Measurements from ENCODE around the gene TEPSIN. TPM values are rescaled to one million over a fixed set of nuclear protein-coding genes. Genes with fewer than 3 reads are reported as not detected.

The TEPSIN gene
- total RNA-seq, 4 donors from 2014 or later, result 61.2 to 336 (median 121) TPM

GRCh38 chr17:81197831-81198490 lies 40.9 kb downstream of the TEPSIN start:
- 88 to 100% methylated on average over 1 to 18 of the region's 21 CpGs for WGBS, 2 donors (ENCODE audit: low coverage in 1 of 2)
- intact Hi-C loops (cut with DNase I; ENCODE audit: low total_unique reads) (no loop called here), in situ Hi-C loops (cut with MboI; ENCODE audit: low pct_ligation_motif_present in 1 of 4, low pct_unique_long_range_greater_than_20kb in 1 of 4, low sequenced_read_pairs in 3 of 4) (no loop called here)
- TF ChIP-seq POLR2A (IDR thresholded peaks at IDR 0.05) (no peak), POLR2AphosphoS5 (IDR thresholded peaks at IDR 0.05) (no peak), EP300 (IDR thresholded peaks at IDR 0.05; ENCODE audit: low read depth) (no peak), CTCF (IDR thresholded peaks at IDR 0.05) (no peak)
- H3K27ac ChIP-seq, result no peak overlapping the region
- H3K36me3 ChIP-seq, result no peaks in the 10 kb centered on the region
- no peaks in the 10 kb centered on the region for H3K27me3 ChIP-seq
- DNase-seq, result no peak
- H3K4me3 ChIP-seq, result no peak overlapping the region
- no peaks in the 10 kb centered on the region for H3K9me3 ChIP-seq
- H3K4me1 ChIP-seq, result no peaks in the 10 kb centered on the region

- intact Hi-C loops (cut with DNase I; ENCODE audit: low total_unique reads), result no loop called here
- Histone ChIP-seq H3K4me1 (no peaks in the 10 kb centered on the region), H3K4me3 (no peak overlapping the region), H3K36me3 (no peaks in the 10 kb centered on the region), H3K27me3 (no peaks in the 10 kb centered on the region), H3K27ac (no peak overlapping the region), H3K9me3 (no peaks in the 10 kb centered on the region)
- no peak for TF ChIP-seq EP300 (IDR thresholded peaks at IDR 0.05; ENCODE audit: low read depth)
- DNase-seq, result no peak
- in situ Hi-C loops (cut with MboI; ENCODE audit: low pct_ligation_motif_present in 1 of 4, low pct_unique_long_range_greater_than_20kb in 1 of 4, low sequenced_read_pairs in 3 of 4), result no loop called here
- 86% methylated on average over 14 of the region's 14 CpGs; no CpG with 5 or more reads in 1 of the 2 donors for WGBS, 2 donors (ENCODE audit: low coverage in 1 of 2)
These were observed 41.5 kb downstream of the TEPSIN start for GRCh38 chr17:81197409-81197795.

- no peaks in the 10 kb centered on the region for H3K27me3 ChIP-seq
- H3K9me3 ChIP-seq, result no peaks in the 10 kb centered on the region
- H3K27ac ChIP-seq, result no peak overlapping the region
- intact Hi-C loops (cut with DNase I; ENCODE audit: low total_unique reads), result no loop called here
- H3K4me1 ChIP-seq, result no peaks in the 10 kb centered on the region
- in situ Hi-C loops (cut with MboI; ENCODE audit: low pct_ligation_motif_present in 1 of 4, low pct_unique_long_range_greater_than_20kb in 1 of 4, low sequenced_read_pairs in 3 of 4), result no loop called here
- WGBS, 2 donors (ENCODE audit: low coverage in 1 of 2), result 50 to 90% methylated on average over 2 to 43 of the region's 45 CpGs
- no peaks in the 10 kb centered on the region for H3K36me3 ChIP-seq
- TF ChIP-seq POLR2A (IDR thresholded peaks at IDR 0.05) (no peak), POLR2AphosphoS5 (IDR thresholded peaks at IDR 0.05) (no peak), EP300 (IDR thresholded peaks at IDR 0.05; ENCODE audit: low read depth) (no peak), CTCF (IDR thresholded peaks at IDR 0.05) (no peak)
- no peak overlapping the region for H3K4me3 ChIP-seq
- no peak for DNase-seq
These were observed 42.1 kb downstream of the TEPSIN start for GRCh38 chr17:81196505-81197408.

GRCh38 chr17:81195941-81196495 lies 42.8 kb downstream of the TEPSIN start:
- Histone ChIP-seq H3K9me3 (no peaks in the 10 kb centered on the region), H3K4me1 (no peaks in the 10 kb centered on the region), H3K27ac (no peak overlapping the region), H3K36me3 (no peaks in the 10 kb centered on the region), H3K4me3 (no peak overlapping the region), H3K27me3 (no peaks in the 10 kb centered on the region)
- intact Hi-C loops (cut with DNase I; ENCODE audit: low total_unique reads) (no loop called here), in situ Hi-C loops (cut with MboI; ENCODE audit: low pct_ligation_motif_present in 1 of 4, low pct_unique_long_range_greater_than_20kb in 1 of 4, low sequenced_read_pairs in 3 of 4) (no loop called here)
- no peak for TF ChIP-seq POLR2AphosphoS5 (IDR thresholded peaks at IDR 0.05)
- TF ChIP-seq CTCF (IDR thresholded peaks at IDR 0.05), result no peak
- TF ChIP-seq POLR2A (IDR thresholded peaks at IDR 0.05), result no peak
- TF ChIP-seq EP300 (IDR thresholded peaks at IDR 0.05; ENCODE audit: low read depth), result no peak
- WGBS, 2 donors (ENCODE audit: low coverage in 1 of 2), result 96% methylated on average over 13 of the region's 14 CpGs; no CpG with 5 or more reads in 1 of the 2 donors
- DNase-seq, result no peak

Data from transverse colon (tissue), 4 donors.